Measurements from ENCODE around the gene KCNE4. TPM values are rescaled to one million over a fixed set of nuclear protein-coding genes. Genes with fewer than 3 reads are reported as not detected.

Gene KCNE4
- total and polyA plus RNA-seq, 9 of the 15 experiments (the other 6 are each of a cell fraction or from before 2014, with no cell fraction given): not detected

GRCh38 chr2:223054193-223054781, 2.3 kb downstream of the KCNE4 start:
- BruUV-seq (replicated peaks): no TSS peak
- Histone ChIP-seq H3K9me3 (replicated peaks; ENCODE audit: control insufficient read depth, insufficient read depth, low read depth, low read length) (no peaks in the 10 kb centered on the region), H3K4me2 (ENCODE audit: insufficient read depth, low read length) (no peak overlapping the region), H3K9ac (ENCODE audit: insufficient read depth in 1 of 2, low read depth in 2 of 2, low read length in 2 of 2) (no peak overlapping the region), H3K4me1 (replicated peaks in 1 of 2; ENCODE audit: control insufficient read depth in 2 of 2, insufficient read depth in 2 of 2, low read length in 2 of 2) (peaks cover 10 to 44% of the 10 kb centered on the region in 2 experiments; a peak in 4 of 5 replicates), H3K36me3 (ENCODE audit: control insufficient read depth, insufficient read depth, low read length) (no peaks in the 10 kb centered on the region), H3K79me2 (ENCODE audit: control insufficient read depth, insufficient read depth, low read length) (no peaks in the 10 kb centered on the region), H4K20me1 (replicated peaks; ENCODE audit: control insufficient read depth, insufficient read depth, low read length) (no peaks in the 10 kb centered on the region), H3K27me3 (ENCODE audit: control insufficient read depth in 2 of 2, insufficient read depth in 2 of 2, low read length in 2 of 2) (no peaks in the 10 kb centered on the region), H3K27ac (ENCODE audit: extremely low read depth, low read depth, low read length) (no peak overlapping the region; the same call in 2 of the 3 replicates), H3K4me3 (no peak overlapping the region), H3K9me1 (ENCODE audit: control insufficient read depth, insufficient read depth, low read length) (no peaks in the 10 kb centered on the region), H2AFZ (ENCODE audit: low read depth, low read length) (peak overlapping the region; percentile 59; the same call in 1 of the 2 replicates)
- no peak for ATAC-seq
- CTCF ChIA-PET (ENCODE audit: low intra/inter-chr PET ratio): no interaction called here
- no peak for TF ChIP-seq EP400 (IDR thresholded peaks at IDR 0.05)
- no peak for TF ChIP-seq CBFA2T2 (conservative IDR thresholded peaks at IDR 0.05)
- no peak for TF ChIP-seq NR2C2 (CRISPR knock-in tag; IDR thresholded peaks at IDR 0.05)
- TF ChIP-seq NR2C2 (tag; IDR thresholded peaks at IDR 0.05): peak; percentile 28; the same call in 1 of the 2 replicates
- no peak for TF ChIP-seq RAD51 (IDR thresholded peaks at IDR 0.05; ENCODE audit: borderline replicate concordance, low read depth)
- TF ChIP-seq CEBPG (CRISPR knock-in tag; IDR thresholded peaks at IDR 0.05): no peak
- TF ChIP-seq CEBPG (tag; conservative IDR thresholded peaks at IDR 0.05 in 1 of 2, IDR thresholded peaks at IDR 0.05 in 1 of 2): no peak
- TF ChIP-seq THAP12 (CRISPR knock-in tag; IDR thresholded peaks at IDR 0.05): no peak
- intact Hi-C loops (cut with micrococcal nuclease): no loop called here
- no peak for DNase-seq (ENCODE audit: extremely low read depth in 1 of 4, low spot score in 3 of 4)
- in situ Hi-C loops (cut with MboI): no loop called here
- no peak for FAIRE-seq
- POLR2A ChIA-PET: interaction anchor here (1.4 kb wide), 2 partner anchors 11 to 22 kb away, joined by 3 to 4 read pairs; no protein-coding TSS in a partner anchor
- 79% methylated on average over 8 of the region's 11 CpGs for WGBS (ENCODE audit: insufficient coverage, low coverage, missing lambda C conversion rate)
